Spleen (tissue), 7 donors: ENCODE data around the gene GLRA3.

Source experiments
- POLR2A ChIP-seq, 3 donors: fragments of 450-650 bp; IDR thresholded peaks; one replicate each; pipeline ENCODE4 v1.5.1; 2017; ENCODE audit warnings: antibody characterized with exemption in 3 of 3, mild to moderate bottlenecking in 1 of 3
- POLR2AphosphoS5 ChIP-seq, 3 donors: sonication (generic); formaldehyde crosslinking; IDR thresholded peaks; one replicate each; pipeline ENCODE4 v1.5.1; 2017; ENCODE audit warnings: antibody characterized with exemption in 3 of 3
- TF ChIP-seq, protein P1 (sequence below), 11 experiments: fragments of 200-600 bp in 7 of 11; fragments of 450-650 bp in 4 of 11; sonication (generic) in 4 of 11; IDR thresholded peaks in 8 of 11; conservative IDR thresholded peaks in 3 of 11; 1 replicate in 7 of 11; 2 replicates in 4 of 11; pipeline versions ENCODE4 v1.4.0 to v1.8.0; 2016 to 2021; ENCODE audit warnings: antibody characterized with exemption in 11 of 11, inconsistent platforms in 4 of 11, mild to moderate bottlenecking in 1 of 11
- donor health status: DM: no; HTN: no; CAD: no; lungs with moderate emphysema.
- donor health status: DM: no; HTN: no; CAD: no.
- donor health status: DM: no; HTN: no; CAD: no.

GRCh38 chr4:174864031-174864430 is 35.0 kb upstream of the GLRA3 start:
- TF ChIP-seq, protein P1, sequence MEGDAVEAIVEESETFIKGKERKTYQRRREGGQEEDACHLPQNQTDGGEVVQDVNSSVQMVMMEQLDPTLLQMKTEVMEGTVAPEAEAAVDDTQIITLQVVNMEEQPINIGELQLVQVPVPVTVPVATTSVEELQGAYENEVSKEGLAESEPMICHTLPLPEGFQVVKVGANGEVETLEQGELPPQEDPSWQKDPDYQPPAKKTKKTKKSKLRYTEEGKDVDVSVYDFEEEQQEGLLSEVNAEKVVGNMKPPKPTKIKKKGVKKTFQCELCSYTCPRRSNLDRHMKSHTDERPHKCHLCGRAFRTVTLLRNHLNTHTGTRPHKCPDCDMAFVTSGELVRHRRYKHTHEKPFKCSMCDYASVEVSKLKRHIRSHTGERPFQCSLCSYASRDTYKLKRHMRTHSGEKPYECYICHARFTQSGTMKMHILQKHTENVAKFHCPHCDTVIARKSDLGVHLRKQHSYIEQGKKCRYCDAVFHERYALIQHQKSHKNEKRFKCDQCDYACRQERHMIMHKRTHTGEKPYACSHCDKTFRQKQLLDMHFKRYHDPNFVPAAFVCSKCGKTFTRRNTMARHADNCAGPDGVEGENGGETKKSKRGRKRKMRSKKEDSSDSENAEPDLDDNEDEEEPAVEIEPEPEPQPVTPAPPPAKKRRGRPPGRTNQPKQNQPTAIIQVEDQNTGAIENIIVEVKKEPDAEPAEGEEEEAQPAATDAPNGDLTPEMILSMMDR (IDR thresholded peaks at IDR 0.05 in 8 of 11, conservative IDR thresholded peaks at IDR 0.05 in 3 of 11) = no peak
- TF ChIP-seq POLR2A (IDR thresholded peaks at IDR 0.05) (no peak), POLR2AphosphoS5 (IDR thresholded peaks at IDR 0.05) (no peak)
